ENCODE data around the gene SSH3.

Gene SSH3

GRCh38 chr11:67265633-67266448, 37.5 kb upstream of the SSH3 start (continued):
- TF ChIP-seq TCF4 (CRISPR knock-in tag; IDR thresholded peaks at IDR 0.05; ENCODE audit: borderline replicate concordance) (no peak), GLIS3 (CRISPR knock-in tag; IDR thresholded peaks at IDR 0.05) (no peak), ESRRG (CRISPR knock-in tag; IDR thresholded peaks at IDR 0.05) (no peak)

- peak; percentile 8; the same call in 2 of the 3 replicates for ATAC-seq
- TF ChIP-seq PPARA (CRISPR knock-in tag; IDR thresholded peaks at IDR 0.05; ENCODE audit: borderline replicate concordance), result no peak
- no peak for TF ChIP-seq ZNF565 (CRISPR knock-in tag; conservative IDR thresholded peaks at IDR 0.05; ENCODE audit: low read depth)
- TF ChIP-seq BACH2 (CRISPR knock-in tag; IDR thresholded peaks at IDR 0.05; ENCODE audit: borderline replicate concordance), result no peak
- TF ChIP-seq TCF4 (CRISPR knock-in tag; IDR thresholded peaks at IDR 0.05; ENCODE audit: borderline replicate concordance), result no peak
- TF ChIP-seq ZFP30 (CRISPR knock-in tag; IDR thresholded peaks at IDR 0.05), result no peak
- no peak for TF ChIP-seq ZNF8 (CRISPR knock-in tag; IDR thresholded peaks at IDR 0.05)
- TF ChIP-seq POU6F1 (CRISPR knock-in tag; IDR thresholded peaks at IDR 0.05; ENCODE audit: borderline replicate concordance, low read depth), result no peak
- no peak for TF ChIP-seq CREB5 (CRISPR knock-in tag; IDR thresholded peaks at IDR 0.05; ENCODE audit: low read depth)
- no peak for TF ChIP-seq ZFP3 (CRISPR knock-in tag; IDR thresholded peaks at IDR 0.05)
These were observed 36.7 kb upstream of the SSH3 start, which contains the start of gene GRK2 for GRCh38 chr11:67266449-67267187. Gene GRK2 (plus strand): TSS chr11:67266473. CDS start chr11:67266700, 227 bp downstream.

GRCh38 chr11:67267188-67268080, 35.9 kb upstream of the SSH3 start:
- no peak for ATAC-seq
- no peak for TF ChIP-seq TCF4 (CRISPR knock-in tag; IDR thresholded peaks at IDR 0.05; ENCODE audit: borderline replicate concordance)
- no peak for TF ChIP-seq SNAI2 (CRISPR knock-in tag; IDR thresholded peaks at IDR 0.05)
- TF ChIP-seq ARNTL (CRISPR knock-in tag; IDR thresholded peaks at IDR 0.05; ENCODE audit: borderline replicate concordance, low read depth), result no peak
- no peak for TF ChIP-seq ZFP30 (CRISPR knock-in tag; IDR thresholded peaks at IDR 0.05)
- TF ChIP-seq PATZ1 (CRISPR knock-in tag; IDR thresholded peaks at IDR 0.05; ENCODE audit: borderline replicate concordance), result no peak
- no peak for TF ChIP-seq PPARA (CRISPR knock-in tag; IDR thresholded peaks at IDR 0.05; ENCODE audit: borderline replicate concordance)
- no peak for TF ChIP-seq TOX (CRISPR knock-in tag; IDR thresholded peaks at IDR 0.05; ENCODE audit: borderline replicate concordance)
- TF ChIP-seq ZNF70 (CRISPR knock-in tag; IDR thresholded peaks at IDR 0.05), result no peak
- TF ChIP-seq GLIS3 (CRISPR knock-in tag; IDR thresholded peaks at IDR 0.05), result no peak
- TF ChIP-seq ZNF565 (CRISPR knock-in tag; conservative IDR thresholded peaks at IDR 0.05; ENCODE audit: low read depth), result no peak
- no peak for TF ChIP-seq ZC3H10 (CRISPR knock-in tag; IDR thresholded peaks at IDR 0.05)
- no peak for TF ChIP-seq ZNF8 (CRISPR knock-in tag; IDR thresholded peaks at IDR 0.05)
- no peak for TF ChIP-seq BACH2 (CRISPR knock-in tag; IDR thresholded peaks at IDR 0.05; ENCODE audit: borderline replicate concordance)
- TF ChIP-seq RARB (CRISPR knock-in tag; IDR thresholded peaks at IDR 0.05), result no peak
- no peak for TF ChIP-seq CSRNP3 (CRISPR knock-in tag; IDR thresholded peaks at IDR 0.05)
